ENCODE results near the gene ZCCHC24.

Gene ZCCHC24

GRCh38 chr10:79430936-79431335 lies 14.5 kb downstream of the ZCCHC24 start:
- DNase-seq, result no peak

DNA sequence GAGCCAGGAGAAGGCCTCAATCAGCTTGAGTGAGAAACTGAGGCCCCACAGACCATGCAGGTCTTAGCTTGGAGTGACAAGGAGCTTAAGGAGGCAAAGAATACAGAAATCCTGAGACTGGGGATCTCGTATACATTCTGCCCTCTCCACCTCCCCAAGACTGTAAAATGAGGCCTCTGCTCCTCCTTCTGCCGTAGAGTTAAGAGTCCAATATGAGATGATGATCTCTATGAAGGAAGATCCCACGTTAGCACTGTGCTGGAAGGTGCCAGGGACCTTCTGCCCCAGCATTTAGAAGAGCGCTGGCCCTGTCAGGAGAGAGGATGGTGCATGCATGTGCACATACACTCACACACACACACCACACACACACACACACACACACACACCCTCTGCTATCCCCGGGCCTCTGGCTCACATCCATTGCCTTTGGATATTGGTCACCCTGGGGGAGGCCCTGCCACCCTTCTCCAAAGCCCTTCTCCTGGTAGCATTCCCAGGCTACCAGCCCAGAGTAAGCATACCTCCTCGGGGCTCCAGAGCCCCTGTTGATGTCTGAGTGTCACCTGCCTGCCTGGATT lies 15.0 kb downstream of the ZCCHC24 start:
- DNase-seq, result no peak

- DNase-seq, result no peak
These were observed 15.7 kb downstream of the ZCCHC24 start for GRCh38 chr10:79429751-79430150.

GRCh38 chr10:79427965-79428364 lies 17.5 kb downstream of the ZCCHC24 start:
- DNase-seq, result no peak

DNA sequence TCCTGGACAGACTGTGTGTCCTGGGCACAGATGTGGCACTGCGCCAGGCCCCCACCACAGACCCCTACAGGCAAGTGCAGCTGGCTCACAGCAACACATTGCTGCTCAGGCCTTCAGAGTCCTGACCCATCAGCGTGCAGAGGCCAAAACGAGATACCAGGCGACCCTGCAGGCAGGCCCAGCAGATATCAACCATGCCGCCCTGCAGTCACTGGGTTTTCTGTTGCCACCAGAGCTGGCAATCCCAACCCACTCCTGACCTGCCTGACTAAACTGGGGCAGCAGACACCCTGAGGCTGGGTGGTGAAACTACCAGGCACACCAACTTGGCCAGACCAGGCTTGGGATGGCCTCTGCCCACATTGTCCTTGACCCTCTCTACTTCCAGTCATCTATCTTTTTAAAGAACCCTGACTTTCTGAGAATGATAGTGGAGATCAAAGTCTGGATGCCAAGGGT lies 20.3 kb downstream of the ZCCHC24 start:
- DNase-seq, result no peak

DNA sequence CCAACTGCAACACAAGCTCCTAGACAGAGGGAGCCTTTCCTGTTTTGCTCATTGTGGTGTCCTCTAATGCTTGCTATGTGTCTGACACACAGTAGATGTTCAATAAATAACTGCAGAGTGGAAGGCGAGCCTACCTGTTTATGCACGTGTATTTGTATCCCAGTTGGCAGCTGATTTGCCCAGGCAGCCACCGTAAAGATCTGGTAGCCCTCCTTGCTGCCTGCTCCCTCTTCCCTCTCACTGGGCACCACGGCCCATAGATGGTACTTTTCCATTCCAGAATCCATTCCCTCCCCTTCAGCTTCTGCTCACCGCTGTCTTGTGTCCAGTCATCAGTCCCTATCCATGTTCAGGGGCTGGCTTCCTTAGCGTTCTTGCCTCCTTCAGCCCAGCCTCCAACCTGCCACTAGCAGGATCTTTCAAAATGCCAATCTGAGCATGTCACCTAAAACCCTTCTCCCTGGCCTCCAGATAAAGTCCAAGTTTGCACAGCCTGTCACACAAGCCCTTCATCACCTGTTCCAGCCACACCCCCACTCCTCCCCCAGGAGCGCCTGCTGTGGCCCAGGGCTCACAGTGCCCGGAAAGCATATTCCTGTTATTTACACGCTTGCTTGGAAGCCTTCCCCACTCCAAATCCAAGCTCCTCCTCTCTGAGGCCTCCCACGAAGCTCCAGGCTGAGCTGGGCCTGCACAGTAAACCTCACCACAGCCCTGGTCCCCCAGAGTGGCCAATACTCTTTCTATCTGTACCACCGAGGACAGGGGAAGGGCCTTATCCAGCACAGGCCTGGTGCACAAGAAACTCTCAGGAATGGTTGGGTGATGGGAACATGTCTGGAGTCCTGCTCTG lies 21.0 kb downstream of the ZCCHC24 start:
- DNase-seq, result no peak

DNA sequence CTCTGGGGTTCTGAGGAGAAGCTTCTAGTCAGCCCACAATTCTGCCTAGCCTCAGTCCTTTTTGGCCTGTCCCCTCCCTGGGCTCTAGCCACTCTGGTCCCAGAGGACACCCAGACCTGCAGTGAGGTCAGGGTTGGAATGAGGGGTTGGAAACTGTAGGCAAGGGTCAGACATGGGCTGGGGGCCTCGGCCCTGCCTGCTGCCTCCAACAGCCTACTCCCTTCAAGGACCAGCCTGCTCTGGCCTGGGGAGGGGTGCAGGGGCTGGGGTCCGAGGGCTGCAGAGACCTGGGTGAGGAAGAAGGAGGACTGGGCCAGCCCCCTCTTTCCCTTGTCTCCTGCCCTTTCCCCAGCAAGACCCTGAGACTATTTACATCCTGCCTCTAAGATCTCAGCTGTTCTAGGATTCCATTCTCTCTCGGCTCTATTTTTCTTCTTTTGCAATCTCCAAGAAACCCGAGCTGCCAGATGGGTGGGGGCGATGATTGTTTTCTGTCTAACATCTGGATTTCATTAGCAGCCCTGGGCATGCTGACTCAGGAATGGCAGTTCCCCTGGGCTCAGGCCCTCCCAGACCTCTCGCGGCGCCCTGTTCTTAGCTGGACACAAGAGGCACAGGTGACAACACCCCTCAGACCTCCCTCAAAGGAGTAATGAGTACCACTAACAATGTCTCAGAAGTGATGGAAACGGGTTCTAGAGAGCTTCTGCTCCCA lies 23.1 kb downstream of the ZCCHC24 start:
- no peak for DNase-seq

GRCh38 chr10:79420974-79421688 lies 24.3 kb downstream of the ZCCHC24 start:
- no peak for DNase-seq

DNA sequence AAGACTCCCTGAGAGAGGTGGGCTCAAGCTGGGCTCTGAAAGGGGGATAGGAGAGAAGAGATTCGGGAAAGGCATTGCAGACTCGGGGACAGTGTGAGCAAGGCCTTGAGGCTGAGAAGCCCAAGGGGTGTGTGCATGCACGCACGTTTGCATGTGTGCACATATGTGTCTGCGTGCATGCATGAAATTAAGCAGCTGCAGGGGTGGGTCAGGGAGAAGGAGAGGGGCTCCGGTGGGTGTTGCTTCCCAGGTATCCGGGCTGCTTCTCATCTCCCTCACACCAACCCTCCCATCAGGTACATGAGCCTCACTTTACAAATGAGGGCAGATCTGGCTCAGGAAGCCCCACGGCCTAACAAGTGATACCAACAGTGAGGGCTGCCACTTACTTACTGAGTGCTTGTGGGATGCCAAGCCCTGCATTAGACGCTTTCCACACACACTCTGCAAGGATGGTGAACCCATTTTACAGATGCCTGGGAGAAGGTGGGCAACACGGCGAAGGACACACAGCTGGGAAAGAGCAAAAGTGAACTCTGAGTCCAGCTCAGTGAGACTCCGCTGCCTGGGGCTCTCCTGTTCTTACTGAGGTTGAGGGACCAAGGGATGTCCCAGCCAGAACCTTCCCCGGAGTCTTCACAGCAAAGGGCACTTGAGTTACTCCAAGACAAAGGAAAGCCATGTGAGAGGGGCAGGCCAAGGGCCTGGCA lies 26.4 kb downstream of the ZCCHC24 start:
- DNase-seq, result no peak

DNA sequence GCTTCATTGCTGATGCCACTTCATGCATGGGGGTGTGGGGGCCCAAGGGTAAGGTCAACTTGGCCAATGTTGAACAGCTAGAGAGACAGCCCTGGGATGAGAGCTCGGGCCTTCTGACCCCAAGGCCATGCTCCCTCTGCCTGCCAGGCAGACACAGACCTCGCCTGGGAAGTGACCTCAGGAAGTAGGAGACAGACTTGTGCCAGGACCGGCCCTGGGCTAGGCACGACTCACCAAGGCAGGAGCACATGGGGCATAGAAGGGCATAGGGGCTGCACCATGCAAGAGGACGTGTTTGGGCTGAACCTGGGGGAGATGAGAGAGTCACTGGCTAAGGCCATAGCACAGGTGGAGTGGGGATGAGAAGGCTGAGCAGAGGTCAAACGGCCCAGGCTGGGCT lies 27.1 kb downstream of the ZCCHC24 start:
- DNase-seq, result no peak

DNA sequence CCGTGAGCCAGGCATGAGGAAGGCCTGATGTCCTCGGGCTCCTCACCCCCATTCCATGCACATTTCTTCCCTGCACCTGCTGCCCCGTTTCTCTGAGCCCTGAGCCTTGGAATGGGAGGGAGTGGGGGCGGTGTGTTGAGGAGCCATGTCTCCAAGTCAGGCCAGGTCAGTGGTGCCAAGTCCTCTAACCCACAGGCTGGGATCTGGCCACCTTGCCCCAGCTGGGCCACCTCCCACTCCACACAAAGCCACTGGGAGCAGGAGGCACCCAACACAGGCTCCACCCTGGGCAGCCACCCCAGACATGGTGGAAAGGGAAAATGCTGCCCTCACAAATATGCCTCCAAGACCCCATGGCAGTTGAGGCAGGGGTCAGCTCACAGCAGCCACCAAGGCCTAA lies 27.7 kb downstream of the ZCCHC24 start:
- DNase-seq, result no peak

- no peak for DNase-seq
These were observed 28.2 kb downstream of the ZCCHC24 start for GRCh38 chr10:79417266-79417665.

- no peak for DNase-seq
These were observed 28.7 kb downstream of the ZCCHC24 start for GRCh38 chr10:79416578-79417255.

- no peak for DNase-seq
These were observed 29.5 kb downstream of the ZCCHC24 start for GRCh38 chr10:79415736-79416577.

- DNase-seq, result no peak
These were observed 30.7 kb downstream of the ZCCHC24 start for GRCh38 chr10:79414714-79415113.

GRCh38 chr10:79413196-79413595 lies 32.2 kb downstream of the ZCCHC24 start:
- DNase-seq, result no peak

DNA sequence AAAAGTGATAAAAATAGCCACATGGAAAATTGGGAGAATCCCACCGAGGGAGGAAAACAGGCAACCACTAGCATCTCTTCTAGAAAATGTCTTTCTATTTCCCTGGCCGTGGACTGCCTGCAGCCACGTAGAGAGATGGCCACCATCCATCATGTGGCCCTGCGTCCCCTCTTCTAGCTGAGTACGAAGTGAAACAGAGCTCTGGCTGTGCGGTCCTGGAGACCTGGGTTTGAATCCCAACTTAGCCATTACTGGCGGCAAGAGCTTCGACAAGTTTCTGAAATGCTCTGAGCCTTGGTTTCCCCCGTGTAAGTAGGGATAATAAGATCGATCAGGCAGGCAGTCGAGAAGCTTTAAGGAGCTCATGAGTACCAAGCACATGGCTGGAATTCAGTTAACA lies 32.9 kb downstream of the ZCCHC24 start:
- DNase-seq, result no peak

DNA sequence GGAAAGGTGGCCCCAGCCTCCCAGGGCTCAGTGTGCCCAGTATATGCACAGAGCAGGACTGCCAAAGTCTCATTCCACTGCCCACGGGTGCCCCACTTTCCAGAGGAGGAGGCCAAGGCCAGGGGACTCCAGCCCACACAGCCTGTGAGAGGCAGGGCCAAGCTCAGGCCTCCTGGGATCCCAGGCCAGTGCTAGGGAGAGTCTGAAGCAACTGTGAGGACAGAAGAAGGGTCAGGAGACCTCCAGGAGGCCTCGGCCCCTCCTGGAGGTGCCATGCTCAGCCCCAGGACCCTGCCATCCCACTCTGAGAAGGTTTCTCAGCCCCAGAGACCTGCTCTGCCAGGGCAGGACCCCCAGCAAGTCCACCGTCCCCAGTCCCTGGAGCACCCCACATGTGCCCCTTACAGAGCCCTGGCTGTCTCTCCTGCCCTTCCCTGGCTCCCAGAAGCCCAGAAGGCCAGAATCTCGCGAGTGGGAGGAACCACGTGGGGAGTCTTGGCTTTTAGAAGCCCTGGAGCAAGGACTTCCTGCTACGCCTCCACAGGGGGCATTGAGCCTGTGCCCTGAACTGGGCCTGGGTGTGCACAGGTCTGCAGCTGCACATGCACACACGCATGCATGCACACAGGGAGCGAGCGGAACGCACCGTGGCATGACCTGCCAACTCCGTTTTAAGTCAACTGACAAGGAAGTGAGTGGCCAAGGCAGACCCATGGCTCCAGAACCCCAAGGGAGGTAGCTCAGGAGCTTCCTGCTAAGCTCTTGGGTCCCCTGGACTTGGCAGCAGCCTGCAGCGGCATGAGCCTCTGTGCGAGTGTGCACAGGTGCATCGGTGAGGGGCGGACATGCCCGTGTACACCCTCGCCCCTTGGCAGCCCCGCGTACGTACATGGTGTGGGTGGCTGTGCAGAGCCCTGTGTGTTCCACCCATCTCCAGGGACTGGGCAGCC lies 33.6 kb downstream of the ZCCHC24 start:
- DNase-seq, result no peak

DNA sequence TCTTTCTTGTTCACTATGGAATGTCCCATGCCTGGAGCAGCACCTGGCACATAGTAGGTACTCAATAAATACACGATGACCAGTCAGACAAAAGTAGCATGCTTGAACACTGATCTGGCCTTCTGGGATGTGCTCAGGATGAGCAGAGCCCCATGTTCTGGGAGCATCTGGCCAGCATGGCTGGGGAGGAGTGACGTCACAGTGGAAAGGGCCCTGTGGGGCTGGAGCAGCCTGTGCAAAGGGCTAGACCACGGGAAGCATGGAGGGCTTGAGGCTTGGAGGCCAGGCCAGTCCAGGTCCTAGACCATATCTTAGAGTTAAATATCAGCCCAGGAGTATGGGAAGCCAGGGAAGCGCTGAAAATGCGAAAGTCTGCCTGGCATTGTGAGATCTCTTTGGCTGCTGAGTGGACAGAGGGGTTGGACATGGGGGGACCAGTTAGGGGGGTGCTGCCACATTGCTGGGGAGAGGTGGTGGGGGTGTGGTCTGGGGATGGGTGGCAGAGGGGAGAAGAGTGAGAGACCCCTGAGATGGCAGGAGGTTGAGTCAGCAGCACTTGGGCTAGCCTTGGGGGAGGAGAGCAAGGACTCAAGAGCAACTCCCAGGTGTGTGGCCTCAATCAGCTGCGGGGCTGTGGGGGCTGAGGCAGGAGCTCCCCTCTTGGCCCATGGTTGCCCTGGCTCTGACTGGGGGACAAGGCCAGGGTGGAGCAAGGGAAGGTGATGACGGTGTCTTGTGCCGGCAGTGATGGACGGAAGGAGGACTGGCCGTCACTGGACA lies 34.9 kb downstream of the ZCCHC24 start:
- DNase-seq, result no peak
